Omental fat pad (tissue), 4 donors: ENCODE results near the gene GPSM3. TPM values are rescaled to one million over a fixed set of nuclear protein-coding genes. Genes with fewer than 3 reads are reported as not detected.
"Not testable (repeated sequence)": the region's sequence is repeated elsewhere in the genome, so short reads cannot be mapped to it uniquely, and the experiment has no call there.

Experiments used
- ATAC-seq: fragments of 150-250 bp; one replicate; pipeline ENCODE4 v1.9.1; 2016; ENCODE audit warnings: mild to moderate bottlenecking, moderate library complexity; ENCODE audit not compliant: low FRiP score
- DNase-seq: peaks from one replicate; pipeline ENCODE4 v3.0.0-alpha.2; 2019; ENCODE audit warnings: low spot score
- total RNA-seq, 4 donors: library from RNA; depleted of rRNA; stranded (reverse); fragments of >200 nt; gene quantifications; one replicate each; pipeline ENCODE4 v1.1.0, GENCODE V29; 2016
- TF ChIP-seq, protein P1 (sequence below), 3 donors: fragments of 450-650 bp; IDR thresholded peaks; one replicate each; pipeline ENCODE4 v1.5.1; 2016 to 2017; ENCODE audit warnings: antibody characterized with exemption in 3 of 3, mild to moderate bottlenecking in 3 of 3, moderate library complexity in 2 of 3

GPSM3 gene
- total RNA-seq, 4 donors from 2014 or later, result 9.7 to 28.3 (median 23.2) TPM

DNA sequence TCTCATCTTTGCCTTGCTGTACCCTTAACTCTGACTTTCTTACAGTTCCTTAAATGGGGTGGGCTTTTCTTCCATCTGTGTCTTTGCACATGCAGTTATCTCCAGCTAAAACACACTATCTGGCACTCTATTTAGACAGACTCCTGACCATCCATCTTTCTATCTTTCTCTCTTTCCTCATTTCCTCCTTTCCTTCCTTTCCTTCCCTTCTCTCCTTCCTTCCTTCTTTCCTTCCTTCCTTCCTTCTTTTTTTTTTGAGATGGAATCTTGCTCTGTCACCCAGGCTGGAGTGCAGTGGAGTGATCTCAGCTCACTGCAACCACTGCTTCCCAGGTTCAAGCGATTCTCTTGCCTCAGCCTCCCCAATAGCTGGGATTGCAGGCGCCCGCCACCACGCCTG lies 23.2 kb upstream of the GPSM3 start:
- DNase-seq (no peak), ATAC-seq (no peak)
- TF ChIP-seq, protein P1, sequence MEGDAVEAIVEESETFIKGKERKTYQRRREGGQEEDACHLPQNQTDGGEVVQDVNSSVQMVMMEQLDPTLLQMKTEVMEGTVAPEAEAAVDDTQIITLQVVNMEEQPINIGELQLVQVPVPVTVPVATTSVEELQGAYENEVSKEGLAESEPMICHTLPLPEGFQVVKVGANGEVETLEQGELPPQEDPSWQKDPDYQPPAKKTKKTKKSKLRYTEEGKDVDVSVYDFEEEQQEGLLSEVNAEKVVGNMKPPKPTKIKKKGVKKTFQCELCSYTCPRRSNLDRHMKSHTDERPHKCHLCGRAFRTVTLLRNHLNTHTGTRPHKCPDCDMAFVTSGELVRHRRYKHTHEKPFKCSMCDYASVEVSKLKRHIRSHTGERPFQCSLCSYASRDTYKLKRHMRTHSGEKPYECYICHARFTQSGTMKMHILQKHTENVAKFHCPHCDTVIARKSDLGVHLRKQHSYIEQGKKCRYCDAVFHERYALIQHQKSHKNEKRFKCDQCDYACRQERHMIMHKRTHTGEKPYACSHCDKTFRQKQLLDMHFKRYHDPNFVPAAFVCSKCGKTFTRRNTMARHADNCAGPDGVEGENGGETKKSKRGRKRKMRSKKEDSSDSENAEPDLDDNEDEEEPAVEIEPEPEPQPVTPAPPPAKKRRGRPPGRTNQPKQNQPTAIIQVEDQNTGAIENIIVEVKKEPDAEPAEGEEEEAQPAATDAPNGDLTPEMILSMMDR (IDR thresholded peaks at IDR 0.05), result no peak

GRCh38 chr6:32214126-32214525 lies 21.7 kb upstream of the GPSM3 start:
- TF ChIP-seq, protein P1 (IDR thresholded peaks at IDR 0.05), result no peak
- no peak for DNase-seq

GRCh38 chr6:32213649-32214048 lies 21.2 kb upstream of the GPSM3 start:
- no peak for ATAC-seq
- DNase-seq, result no peak
- TF ChIP-seq, protein P1 (IDR thresholded peaks at IDR 0.05), result no peak

More at GRCh38 chr6:32214126-32214525, 21.7 kb upstream of the GPSM3 start:
- no peak for ATAC-seq

GRCh38 chr6:32212076-32212760 lies 19.8 kb upstream of the GPSM3 start:
- ATAC-seq, result no peak
- DNase-seq, result no peak

DNA sequence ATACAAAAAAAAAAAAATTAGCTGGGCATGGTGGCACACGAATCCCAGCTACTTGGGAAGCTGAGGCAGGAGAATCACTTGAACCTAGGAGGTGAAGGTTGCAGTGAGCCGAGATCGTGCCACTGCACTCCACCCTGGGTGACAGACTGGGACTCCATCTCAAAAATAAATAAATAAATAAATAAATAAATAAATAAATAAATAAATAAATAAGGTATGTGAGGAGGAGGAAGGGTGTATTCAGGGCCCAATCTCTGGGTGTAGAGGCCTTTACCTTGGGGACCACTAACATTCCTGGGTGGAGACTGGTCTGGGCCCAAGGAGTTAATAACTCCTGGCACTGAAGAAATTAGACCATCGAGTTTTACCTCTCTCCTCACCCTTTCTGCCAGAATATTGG lies 19.0 kb upstream of the GPSM3 start:
- DNase-seq, ATAC-seq: not testable (repeated sequence)

More at GRCh38 chr6:32212076-32212760, 19.8 kb upstream of the GPSM3 start:
- TF ChIP-seq, protein P1 (IDR thresholded peaks at IDR 0.05), result no peak

GRCh38 chr6:32210191-32210601 lies 17.8 kb upstream of the GPSM3 start:
- TF ChIP-seq, protein P1 (IDR thresholded peaks at IDR 0.05), result no peak
- DNase-seq, result no peak

DNA sequence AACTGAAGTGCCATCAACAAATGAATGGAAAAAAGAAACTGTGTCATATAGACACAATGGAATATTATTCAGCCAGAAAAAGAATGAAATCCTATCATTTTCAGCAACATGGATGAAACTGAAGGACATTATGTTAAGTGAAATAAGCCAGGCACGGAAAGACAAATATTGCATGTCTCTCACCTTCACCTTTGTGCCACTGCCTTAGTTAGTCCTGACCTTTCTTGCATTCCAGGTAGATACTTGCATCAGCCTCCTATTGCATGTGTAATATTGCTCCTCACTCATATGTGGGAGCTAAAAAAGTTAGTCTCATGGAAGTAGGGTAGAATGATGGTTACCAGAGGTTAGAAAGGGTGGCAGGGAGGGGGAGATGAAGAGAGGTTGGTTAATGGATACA lies 16.6 kb upstream of the GPSM3 start:
- ATAC-seq (no peak), DNase-seq (no peak)
- TF ChIP-seq, protein P1 (IDR thresholded peaks at IDR 0.05), result no peak

More at GRCh38 chr6:32210191-32210601, 17.8 kb upstream of the GPSM3 start:
- ATAC-seq, result no peak
